GM19351 (cell line): Measurements from ENCODE around the gene CST5.
"Not testable (repeated sequence)": the region's sequence is repeated elsewhere in the genome, so short reads cannot be mapped to it uniquely, and the experiment has no call there.

Source experiments
- ATAC-seq: cut with Tn5 transposase; IDR thresholded peaks from one replicate; pipeline ENCODE4 v1.9.1; 2021; ENCODE audit warnings: mild to moderate bottlenecking, moderate library complexity; ENCODE audit not compliant: unreplicated experiment

CST5 gene

GRCh38 chr20:23856736-23857135 is 22.8 kb downstream of the CST5 start:
- ATAC-seq, result no peak

GRCh38 chr20:23856226-23856625 is 23.3 kb downstream of the CST5 start:
- ATAC-seq, result no peak

- no peak for ATAC-seq
These were observed 37.9 kb downstream of the CST5 start for GRCh38 chr20:23841693-23842092.

- ATAC-seq, result no peak
These were observed 43.8 kb downstream of the CST5 start for GRCh38 chr20:23835716-23836115.

- ATAC-seq, result no peak
These were observed 46.6 kb downstream of the CST5 start for GRCh38 chr20:23832775-23833513.

GRCh38 chr20:23831961-23832360 is 47.6 kb downstream of the CST5 start:
- ATAC-seq, result not testable (repeated sequence)

GRCh38 chr20:23826541-23827021 is 53.0 kb downstream of the CST5 start, which contains the start of gene CST2:
Gene CST2 (minus strand): TSS chr20:23826729. CDS start chr20:23826660, 69 bp downstream.
- ATAC-seq, result no peak
